ENCODE measurements around the gene TMEM184B.

DNA sequence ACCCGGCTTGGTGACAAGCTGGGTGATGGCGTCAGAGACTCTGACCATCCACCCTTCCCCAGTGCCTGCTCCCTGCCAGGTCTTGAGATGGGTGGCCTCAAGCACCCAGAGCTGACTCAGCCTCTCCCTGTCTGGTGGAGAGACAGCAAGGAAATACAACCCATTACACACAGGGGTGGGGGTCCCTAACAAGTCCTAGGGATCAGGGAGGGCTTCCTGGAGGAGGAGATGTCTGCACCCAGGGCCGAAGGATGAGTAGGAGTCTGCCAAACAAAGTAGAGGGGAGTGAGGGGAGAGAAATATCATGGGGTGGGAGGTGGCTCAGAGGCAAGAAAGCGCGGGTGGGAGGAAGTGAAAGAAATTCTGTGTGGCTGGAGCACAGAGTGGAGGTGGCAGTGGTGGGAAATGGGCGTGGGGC is 64.2 kb downstream of the TMEM184B start:
- TF ChIP-seq, protein P1, sequence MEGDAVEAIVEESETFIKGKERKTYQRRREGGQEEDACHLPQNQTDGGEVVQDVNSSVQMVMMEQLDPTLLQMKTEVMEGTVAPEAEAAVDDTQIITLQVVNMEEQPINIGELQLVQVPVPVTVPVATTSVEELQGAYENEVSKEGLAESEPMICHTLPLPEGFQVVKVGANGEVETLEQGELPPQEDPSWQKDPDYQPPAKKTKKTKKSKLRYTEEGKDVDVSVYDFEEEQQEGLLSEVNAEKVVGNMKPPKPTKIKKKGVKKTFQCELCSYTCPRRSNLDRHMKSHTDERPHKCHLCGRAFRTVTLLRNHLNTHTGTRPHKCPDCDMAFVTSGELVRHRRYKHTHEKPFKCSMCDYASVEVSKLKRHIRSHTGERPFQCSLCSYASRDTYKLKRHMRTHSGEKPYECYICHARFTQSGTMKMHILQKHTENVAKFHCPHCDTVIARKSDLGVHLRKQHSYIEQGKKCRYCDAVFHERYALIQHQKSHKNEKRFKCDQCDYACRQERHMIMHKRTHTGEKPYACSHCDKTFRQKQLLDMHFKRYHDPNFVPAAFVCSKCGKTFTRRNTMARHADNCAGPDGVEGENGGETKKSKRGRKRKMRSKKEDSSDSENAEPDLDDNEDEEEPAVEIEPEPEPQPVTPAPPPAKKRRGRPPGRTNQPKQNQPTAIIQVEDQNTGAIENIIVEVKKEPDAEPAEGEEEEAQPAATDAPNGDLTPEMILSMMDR (conservative IDR thresholded peaks at IDR 0.05), result no peak
- TF ChIP-seq ZFX (IDR thresholded peaks at IDR 0.05), result no peak
